ENCODE measurements around the gene BEST1. TPM values are rescaled to one million over a fixed set of nuclear protein-coding genes. Genes with fewer than 3 reads are reported as not detected.
A peak's percentile ranks its signal among the peaks of the same experiment; 100 is the strongest.

The BEST1 gene
- total and polyA plus RNA-seq, 7 donors, result 0.81 to 9.8 (median 1.4) TPM

DNA sequence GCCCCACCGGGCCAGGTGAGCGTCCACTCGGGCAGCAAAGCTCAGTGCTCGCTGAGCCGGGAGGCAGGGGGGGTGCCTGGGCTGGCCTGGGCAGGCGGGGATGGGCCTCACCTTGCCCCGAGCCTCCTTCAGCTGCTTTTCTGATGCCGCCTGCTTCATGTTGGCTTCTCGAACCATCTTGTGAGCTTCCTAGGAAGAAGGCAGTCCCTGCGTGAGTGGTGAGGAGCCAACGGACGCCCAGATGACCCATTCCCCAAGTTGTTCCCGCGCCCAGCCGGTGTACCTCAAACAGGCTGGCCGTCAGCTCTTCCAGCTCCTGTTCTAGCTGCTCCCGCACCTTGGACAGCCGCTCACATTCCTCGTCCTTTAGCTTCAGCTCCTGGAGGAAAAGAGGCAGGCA is 42.9 kb upstream of the BEST1 start:
- H3K27ac ChIP-seq, result no peak overlapping the region
- no peaks in the 10 kb centered on the region for H3K27me3 ChIP-seq (ENCODE audit: insufficient read depth in 3 of 3, low read length in 2 of 3)
- WGBS, 3 donors, result 93 to 95% (median 94%) methylated on average over 14 to 19 of the region's 19 CpGs
- H3K4me1 ChIP-seq, result no peaks in the 10 kb centered on the region
- TF ChIP-seq, protein P1, sequence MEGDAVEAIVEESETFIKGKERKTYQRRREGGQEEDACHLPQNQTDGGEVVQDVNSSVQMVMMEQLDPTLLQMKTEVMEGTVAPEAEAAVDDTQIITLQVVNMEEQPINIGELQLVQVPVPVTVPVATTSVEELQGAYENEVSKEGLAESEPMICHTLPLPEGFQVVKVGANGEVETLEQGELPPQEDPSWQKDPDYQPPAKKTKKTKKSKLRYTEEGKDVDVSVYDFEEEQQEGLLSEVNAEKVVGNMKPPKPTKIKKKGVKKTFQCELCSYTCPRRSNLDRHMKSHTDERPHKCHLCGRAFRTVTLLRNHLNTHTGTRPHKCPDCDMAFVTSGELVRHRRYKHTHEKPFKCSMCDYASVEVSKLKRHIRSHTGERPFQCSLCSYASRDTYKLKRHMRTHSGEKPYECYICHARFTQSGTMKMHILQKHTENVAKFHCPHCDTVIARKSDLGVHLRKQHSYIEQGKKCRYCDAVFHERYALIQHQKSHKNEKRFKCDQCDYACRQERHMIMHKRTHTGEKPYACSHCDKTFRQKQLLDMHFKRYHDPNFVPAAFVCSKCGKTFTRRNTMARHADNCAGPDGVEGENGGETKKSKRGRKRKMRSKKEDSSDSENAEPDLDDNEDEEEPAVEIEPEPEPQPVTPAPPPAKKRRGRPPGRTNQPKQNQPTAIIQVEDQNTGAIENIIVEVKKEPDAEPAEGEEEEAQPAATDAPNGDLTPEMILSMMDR (IDR thresholded peaks at IDR 0.05), result no peak
- H3K4me3 ChIP-seq, result no peak overlapping the region
- DNase-seq, result peak; percentile 7 to 35
- ATAC-seq, result no peak
- intact Hi-C loops (cut with DNase I), result no loop called here
- H3K9me3 ChIP-seq, result no peaks in the 10 kb centered on the region
- peaks cover 0 to 11% of the 10 kb centered on the region in 2 donors for H3K36me3 ChIP-seq (ENCODE audit: insufficient read depth in 1 of 2, low read depth in 1 of 2)

DNA sequence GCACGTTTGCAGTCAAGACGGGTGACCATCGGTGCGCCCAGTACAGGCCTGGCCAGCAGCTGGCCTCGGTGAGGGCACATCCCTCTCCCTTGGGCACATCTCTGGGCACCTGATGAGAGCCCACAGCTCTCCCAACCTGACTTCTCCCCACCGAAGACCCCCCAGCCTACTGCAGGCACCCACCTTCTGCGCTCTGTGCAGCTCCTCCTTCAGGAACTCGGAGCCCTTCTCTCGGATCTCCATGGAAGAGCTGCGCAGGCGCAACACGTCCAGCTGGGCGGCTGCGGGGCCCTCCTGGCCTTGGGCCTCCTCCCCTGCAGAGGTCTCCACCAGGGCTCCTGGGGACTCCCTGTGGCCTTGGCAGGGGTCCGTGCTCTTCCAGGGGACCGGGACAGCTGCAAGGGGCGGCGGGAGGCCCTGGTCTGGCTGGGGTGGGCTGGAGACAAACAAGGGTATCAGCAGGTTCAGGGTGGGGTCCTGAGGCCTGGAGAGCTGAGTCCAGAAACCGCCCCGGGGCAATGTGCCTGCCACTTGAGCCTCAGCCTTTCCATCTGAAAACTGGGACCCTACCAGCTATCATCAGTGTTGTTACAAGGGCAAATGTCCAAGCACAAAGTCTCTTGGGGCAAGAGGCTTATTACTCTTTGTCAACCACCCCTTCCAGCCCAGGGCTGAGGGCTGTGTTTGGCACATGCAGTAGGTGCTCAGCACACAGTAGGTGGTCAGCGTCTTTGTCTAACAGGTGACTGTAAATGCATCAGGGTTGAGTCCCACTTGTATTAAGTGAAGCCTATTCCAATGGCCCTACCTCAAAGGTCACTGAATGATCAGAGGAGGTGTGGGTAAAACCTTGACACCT is 42.1 kb upstream of the BEST1 start:
- Histone ChIP-seq H3K9me3 (no peaks in the 10 kb centered on the region), H3K4me1 (no peaks in the 10 kb centered on the region), H3K27ac (no peak overlapping the region), H3K36me3 (ENCODE audit: insufficient read depth in 1 of 2, low read depth in 1 of 2) (peaks cover 0 to 8% of the 10 kb centered on the region in 2 donors), H3K27me3 (ENCODE audit: insufficient read depth in 3 of 3, low read length in 2 of 3) (no peaks in the 10 kb centered on the region), H3K4me3 (no peak overlapping the region)
- WGBS, 3 donors, result 86 to 92% (median 88%) methylated on average over 20 to 21 of the region's 21 CpGs
- intact Hi-C loops (cut with DNase I), result no loop called here
- TF ChIP-seq, protein P1 (IDR thresholded peaks at IDR 0.05), result no peak
- no peak for ATAC-seq
- peak; percentile 9 to 55 for DNase-seq

GRCh38 chr11:61908730-61909316 is 41.3 kb upstream of the BEST1 start:
- TF ChIP-seq, protein P1 (IDR thresholded peaks at IDR 0.05), result no peak
- ATAC-seq (peak in 1 of 4 donors; percentile 32), DNase-seq (peak; percentile 63 to 73)
- intact Hi-C loops (cut with DNase I), result no loop called here
- H3K4me3 ChIP-seq, result no peak overlapping the region
- no peaks in the 10 kb centered on the region for H3K9me3 ChIP-seq
- H3K27me3 ChIP-seq (ENCODE audit: insufficient read depth in 3 of 3, low read length in 2 of 3), result no peaks in the 10 kb centered on the region
- peaks cover 0 to 8% of the 10 kb centered on the region in 2 donors for H3K36me3 ChIP-seq (ENCODE audit: insufficient read depth in 1 of 2, low read depth in 1 of 2)
- H3K4me1 ChIP-seq, result no peaks in the 10 kb centered on the region
- 60 to 71% (median 69%) methylated on average over 9 to 10 of the region's 10 CpGs for WGBS, 3 donors
- no peak overlapping the region for H3K27ac ChIP-seq

DNA sequence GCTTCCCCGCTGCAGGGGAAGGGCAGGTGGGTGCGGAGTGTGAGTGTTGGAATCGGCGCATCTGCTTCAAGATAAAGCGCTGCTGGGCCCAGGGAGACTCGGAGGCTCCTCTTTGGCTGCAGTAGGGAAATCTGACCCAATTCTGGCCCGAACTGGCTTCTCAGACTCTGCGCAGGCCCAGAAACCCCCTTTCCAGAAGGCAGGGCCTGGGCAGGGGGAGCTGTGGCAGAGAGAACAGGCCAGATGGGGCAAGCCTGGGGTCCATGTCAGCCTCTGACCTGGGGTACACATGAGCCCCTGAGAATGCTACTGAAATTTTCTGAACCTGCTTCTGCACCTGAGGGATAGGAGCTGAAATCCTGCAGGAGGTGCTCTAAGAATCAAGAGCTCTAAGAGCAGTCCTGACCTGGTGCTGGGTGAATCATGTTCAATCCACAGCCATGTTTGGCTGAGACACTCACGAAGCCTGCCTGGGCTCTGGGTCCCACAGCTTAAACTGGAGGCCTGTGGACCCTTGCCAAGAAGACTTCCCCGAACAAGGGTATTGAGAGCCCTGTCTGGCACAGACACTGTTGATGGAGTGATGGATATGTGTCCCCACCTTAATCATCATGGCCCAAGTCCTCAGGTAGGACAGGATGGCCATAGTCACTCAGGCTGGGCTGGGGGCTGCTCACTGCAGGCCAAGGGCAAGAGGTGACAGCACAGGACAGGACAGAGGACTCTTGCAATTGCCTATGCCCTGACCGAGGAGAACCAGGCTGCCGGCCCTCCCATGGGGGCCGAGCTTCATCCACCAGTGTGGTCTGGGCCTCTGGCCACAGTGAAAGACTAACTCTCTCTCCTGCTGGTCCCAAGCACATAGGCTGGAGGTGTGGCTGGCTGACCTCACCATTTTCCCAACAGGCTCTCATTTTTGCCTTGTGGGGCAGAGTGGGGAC is 39.7 kb upstream of the BEST1 start:
- H3K9me3 ChIP-seq, result no peaks in the 10 kb centered on the region
- no peak overlapping the region for H3K27ac ChIP-seq
- H3K4me1 ChIP-seq, result no peaks in the 10 kb centered on the region

More for the DNA sequence above, 39.7 kb upstream of the BEST1 start:
- no peaks in the 10 kb centered on the region for H3K36me3 ChIP-seq (ENCODE audit: insufficient read depth in 1 of 2, low read depth in 1 of 2)
- ATAC-seq (peak in 2 of 4 donors; percentile 18 to 25), DNase-seq (peak; percentile 25 to 47)
- 79 to 83% (median 83%) methylated on average over 13 of the region's 13 CpGs for WGBS, 3 donors
- H3K4me3 ChIP-seq, result no peak overlapping the region
- TF ChIP-seq, protein P1 (IDR thresholded peaks at IDR 0.05), result no peak
- intact Hi-C loops (cut with DNase I), result no loop called here
- no peaks in the 10 kb centered on the region for H3K27me3 ChIP-seq (ENCODE audit: insufficient read depth in 3 of 3, low read length in 2 of 3)
